OCI-M1 (cell line): ENCODE measurements around the gene MSMB.
"Not testable (repeated sequence)": the region's sequence is repeated elsewhere in the genome, so short reads cannot be mapped to it uniquely, and the experiment has no call there.

Experiments used
- DNase-seq: peaks from one replicate; lab custom pipeline; 2025; lab: John Stamatoyannopoulos, UW

MSMB gene

DNA sequence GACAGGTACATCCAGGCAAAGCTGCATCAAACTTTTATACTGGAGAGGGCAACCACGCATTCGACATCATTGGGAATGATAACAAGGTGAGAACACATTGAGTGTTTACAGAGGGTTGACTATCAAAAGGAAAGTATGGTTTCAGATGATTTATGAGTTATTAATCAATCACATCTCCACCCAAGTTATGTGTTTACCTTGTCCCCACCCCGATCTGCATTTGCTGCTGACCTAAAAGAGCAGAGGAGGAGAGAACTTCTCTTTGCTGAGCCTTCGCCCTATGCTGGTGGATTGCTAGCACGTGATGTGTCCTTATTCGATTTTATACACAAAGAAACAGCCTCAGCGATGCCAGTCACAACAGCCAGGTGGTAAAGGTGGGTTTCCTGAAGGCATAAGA is at the start of gene MSMB:
Gene MSMB (minus strand): TSS at position 9 of the 400 bp plus-strand sequence. CDS start 32 bp downstream, outside the sequence.
- no peak for DNase-seq

DNA sequence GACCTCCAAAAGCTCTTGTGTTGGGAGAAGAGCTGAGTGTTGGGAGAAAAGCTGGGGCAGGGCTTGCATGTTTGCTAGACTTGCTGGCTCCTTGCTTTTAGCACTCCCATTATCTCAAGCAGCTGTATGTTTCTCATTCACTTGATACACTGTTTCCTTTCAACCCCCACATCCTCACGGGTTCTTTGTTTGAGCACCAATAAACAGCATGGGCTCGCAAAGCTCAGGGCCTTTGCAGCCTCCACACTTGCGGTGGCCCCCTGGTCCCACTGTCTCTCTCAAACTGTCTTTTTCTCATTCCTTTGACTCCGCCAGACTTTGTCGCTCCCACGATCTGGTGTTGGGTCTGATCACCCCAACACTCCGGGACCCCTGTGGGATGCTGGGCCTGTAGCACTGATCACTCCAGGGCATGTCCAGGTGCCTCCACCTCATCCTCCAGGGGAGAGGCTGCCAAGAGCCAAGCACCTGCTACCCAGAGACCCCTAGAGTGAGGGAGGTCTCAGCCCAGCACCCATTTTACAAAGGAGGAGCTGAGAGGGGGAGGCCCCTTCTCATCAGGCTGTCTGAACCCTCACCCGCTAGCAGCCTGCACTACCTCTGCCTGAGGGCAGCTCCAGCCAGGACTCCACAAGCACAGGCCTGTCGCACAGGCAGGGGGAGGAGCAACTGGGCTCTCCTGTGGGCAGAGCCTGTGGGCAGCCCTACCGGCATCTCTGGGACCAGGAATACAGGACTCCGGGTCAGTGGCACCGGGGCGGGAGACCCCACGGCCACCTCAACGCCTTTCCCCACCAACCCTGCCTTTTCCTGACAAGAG is 49.1 kb upstream of the MSMB start:
- no peak for DNase-seq

DNA sequence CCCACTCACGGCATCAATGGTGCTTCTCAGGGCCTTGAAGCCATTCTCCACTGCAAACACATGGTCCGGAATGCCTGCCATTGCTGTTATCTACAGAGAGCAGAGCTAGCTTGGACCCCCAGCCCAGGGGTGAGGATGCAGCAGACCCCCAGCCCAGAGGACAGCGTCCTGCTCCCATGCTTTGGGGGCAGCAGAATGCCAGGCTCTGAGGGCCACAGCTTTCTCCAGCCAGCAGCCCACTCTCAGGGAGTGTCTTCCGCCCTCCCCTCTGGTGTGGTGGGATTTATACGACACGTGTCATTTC is 48.1 kb upstream of the MSMB start:
- DNase-seq = no peak

GRCh38 chr10:46093316-46094196 is 47.5 kb upstream of the MSMB start:
- DNase-seq = not testable (repeated sequence)

GRCh38 chr10:46092524-46093081 is 46.5 kb upstream of the MSMB start:
- peak; percentile 12 for DNase-seq

DNA sequence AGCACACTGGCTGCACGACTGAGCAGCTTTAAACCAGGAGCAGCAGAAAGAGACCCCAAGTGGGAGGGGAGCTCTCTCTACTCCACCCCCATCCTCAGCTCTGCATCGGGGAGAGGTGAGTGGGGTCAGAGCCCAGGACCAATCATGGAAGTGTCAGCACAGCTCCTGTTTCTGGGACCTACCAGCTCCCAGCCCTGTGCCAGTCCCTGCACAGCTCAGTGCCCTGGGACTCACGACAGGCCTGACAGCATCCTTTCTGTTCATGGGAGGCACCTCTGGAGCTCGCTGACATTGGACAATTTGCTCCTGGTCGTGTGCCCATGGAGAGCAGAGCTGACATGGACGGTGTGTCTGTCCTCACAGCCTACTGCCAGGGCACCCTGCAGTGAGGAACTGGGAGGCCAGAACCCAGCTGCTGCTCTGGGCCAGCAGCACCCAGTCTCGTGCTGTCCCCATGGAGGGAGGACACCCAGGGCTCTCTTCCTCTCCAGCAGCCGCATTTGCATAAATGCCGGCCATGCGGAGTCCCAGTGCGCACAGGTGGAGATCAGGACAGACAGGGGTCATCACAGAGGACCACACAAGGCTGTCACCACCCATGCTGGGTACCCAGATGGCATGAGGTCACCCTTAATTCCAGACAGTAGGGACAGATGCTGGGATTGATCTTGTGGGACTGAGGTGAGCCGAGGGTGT is 45.9 kb upstream of the MSMB start:
- no peak for DNase-seq

DNA sequence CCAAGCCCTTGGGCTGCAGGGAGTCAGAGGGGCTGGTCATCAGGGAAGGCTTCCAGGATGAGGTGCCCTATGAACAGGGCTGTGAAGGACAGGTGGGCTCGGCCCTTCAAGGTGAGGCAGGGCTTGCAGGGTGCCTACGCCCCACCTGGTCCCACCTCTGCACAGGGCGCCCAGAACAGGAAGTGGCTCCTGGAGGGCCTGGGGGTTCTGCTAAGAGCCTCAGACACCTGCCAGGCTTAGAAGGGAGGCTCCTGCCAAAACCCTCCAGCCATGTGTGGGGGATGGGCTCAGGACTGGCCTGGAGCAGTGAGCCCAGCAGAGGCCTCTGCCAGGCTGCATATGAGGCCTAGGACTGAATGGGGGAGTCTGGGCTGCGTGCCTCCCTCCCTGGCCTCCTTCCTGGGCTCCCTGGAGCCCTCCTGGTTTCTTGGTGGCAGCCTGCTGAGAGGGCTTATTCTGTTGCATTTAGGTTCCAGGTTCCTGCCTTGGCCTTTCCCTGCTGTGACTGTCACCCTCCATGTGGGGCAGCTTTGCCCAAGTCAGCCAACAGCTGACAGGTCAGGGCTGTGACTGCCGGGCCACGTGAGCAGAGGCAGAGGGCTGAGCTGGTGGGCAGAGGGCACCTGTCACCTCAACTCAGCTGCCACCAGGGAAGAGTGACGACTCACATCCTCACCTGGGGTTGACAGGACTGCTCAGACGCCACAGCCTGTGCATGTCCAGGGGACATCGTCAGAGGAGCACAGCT is 45.2 kb upstream of the MSMB start:
- DNase-seq = no peak

GRCh38 chr10:46090258-46090812 is 44.3 kb upstream of the MSMB start:
- DNase-seq = no peak

DNA sequence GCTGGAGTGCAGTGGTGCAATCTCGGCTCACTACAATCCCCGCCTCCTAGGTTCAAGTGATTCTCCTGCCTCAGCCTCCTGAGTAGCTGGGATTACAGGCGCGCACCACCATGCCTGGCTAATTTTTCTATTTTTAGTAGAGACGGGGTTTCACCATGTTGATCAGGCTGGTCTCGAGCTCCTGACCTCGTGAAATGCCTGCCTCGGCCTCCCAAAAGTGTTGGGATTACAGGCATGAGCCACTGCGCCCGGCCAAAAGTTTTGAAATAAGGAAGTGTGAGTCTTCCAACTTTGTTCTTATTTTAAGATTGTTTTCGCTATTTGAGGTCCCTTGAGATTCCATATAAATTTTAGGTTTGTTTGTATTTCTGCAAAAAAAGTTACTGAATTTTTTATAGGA is 41.3 kb upstream of the MSMB start:
- not testable (repeated sequence) for DNase-seq

DNA sequence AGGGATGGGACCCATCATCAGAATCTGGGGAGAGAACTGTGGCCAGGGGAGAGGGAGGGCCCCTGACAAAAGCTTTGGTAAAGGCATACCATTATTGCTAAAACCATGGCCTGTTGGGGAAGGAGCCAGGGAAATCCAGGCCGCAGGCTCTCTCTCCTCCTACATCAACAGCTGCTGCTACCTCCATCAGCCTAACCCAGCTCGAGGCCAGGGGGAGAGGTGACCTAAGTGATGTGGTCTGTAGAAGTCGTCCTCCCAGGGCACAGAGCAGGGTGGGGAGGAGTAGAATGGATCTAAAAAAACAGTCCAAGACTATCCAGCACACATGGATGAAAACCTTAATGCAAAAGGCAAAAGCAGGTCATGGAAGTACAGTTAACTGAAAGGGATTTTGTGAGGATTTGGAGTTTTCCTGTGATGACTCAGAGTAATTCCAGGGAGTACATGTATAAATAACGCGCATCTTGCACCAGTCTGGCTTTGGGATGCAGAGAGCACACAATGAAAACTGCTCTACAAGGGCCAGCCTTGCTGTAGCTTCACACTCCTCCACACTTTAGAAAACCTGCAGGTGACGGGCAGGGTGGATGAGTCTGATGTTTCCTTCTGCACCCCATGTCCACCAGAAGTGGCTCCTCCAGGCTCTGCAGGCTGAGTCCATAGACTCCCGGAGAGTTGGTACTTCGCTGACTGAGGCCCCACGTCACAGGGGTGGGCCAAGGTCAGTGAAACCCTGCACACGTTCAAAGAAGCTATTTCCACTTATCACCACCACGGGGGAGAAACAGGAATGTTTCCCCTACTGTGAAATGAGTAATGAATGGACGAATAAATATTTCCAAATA is 38.5 kb upstream of the MSMB start:
- no peak for DNase-seq

- DNase-seq = peak; percentile 56
These were observed 34.8 kb upstream of the MSMB start for GRCh38 chr10:46080886-46081285.

GRCh38 chr10:46079831-46080585 is 33.9 kb upstream of the MSMB start:
- DNase-seq = peak; percentile 94

DNA sequence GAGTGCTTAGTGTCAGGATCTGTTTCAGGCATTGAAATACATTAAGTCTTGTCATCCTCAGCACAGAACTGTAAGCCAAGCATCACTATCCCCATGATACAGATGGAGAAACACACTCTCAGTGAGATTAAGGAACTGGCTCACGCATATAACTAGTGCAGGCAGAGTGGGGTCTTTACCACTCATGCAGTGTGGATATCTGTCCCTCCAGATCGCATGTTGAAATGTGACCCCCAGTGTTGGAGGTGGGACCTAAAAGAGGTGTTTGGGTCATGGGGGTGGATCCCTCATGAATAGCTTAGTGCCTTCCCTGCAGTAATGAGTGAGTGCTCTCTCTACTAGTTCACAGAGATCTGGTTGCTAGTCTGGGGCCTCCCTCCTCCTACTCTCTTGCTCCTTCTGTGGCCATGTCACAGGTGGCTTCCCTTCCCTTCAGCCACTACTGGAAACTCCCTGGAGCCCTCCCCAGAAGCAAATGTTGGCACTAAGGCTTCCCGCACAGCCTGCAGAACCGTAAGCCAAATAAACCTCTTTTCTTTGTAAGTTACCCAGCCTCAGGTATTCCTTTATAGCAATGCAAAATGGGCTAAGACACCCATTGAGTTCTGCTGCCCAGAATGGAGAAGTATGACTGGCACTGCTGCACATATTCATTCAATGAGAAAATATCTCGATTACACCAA is 31.8 kb upstream of the MSMB start:
- peak; percentile 46 for DNase-seq

DNA sequence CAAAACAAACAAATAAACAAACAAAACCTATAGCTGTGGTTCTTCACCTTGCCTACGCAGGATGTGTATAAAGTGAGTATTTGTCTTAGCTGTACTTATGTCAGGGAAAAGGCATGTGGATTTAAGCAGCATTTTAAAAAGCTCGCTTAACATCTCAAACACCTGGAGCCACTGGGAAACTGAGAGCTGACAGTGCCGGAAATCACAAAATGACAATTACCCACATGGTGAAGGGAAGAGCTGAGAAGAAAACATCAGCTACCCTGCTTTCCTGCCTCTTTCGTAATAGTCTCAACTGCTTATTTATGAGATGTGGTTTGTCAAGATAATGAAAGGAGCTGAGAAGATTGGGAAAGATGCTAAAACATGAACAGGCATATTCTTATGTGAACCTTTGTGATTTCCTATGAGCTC is 31.1 kb upstream of the MSMB start:
- DNase-seq = peak; percentile 73

DNA sequence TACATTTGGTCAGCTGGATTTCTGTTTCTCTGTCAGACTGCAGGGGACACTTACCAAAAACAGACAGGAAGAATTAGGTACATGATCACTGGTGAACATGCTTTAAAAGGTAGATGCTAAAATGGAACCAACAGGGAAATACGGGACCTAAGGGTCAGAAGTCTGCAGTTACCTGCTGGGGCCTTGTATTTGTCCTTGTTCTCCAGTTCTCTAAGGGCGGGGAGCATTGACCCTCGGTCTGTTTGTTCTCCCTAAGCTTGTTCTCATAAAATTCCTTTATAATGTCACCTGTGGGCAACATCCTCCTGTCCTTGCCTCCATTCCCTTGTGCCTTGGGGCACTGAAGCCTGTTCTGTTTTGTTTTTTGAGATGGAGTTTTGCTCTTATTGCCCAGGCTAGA is 29.8 kb upstream of the MSMB start:
- DNase-seq = no peak

DNA sequence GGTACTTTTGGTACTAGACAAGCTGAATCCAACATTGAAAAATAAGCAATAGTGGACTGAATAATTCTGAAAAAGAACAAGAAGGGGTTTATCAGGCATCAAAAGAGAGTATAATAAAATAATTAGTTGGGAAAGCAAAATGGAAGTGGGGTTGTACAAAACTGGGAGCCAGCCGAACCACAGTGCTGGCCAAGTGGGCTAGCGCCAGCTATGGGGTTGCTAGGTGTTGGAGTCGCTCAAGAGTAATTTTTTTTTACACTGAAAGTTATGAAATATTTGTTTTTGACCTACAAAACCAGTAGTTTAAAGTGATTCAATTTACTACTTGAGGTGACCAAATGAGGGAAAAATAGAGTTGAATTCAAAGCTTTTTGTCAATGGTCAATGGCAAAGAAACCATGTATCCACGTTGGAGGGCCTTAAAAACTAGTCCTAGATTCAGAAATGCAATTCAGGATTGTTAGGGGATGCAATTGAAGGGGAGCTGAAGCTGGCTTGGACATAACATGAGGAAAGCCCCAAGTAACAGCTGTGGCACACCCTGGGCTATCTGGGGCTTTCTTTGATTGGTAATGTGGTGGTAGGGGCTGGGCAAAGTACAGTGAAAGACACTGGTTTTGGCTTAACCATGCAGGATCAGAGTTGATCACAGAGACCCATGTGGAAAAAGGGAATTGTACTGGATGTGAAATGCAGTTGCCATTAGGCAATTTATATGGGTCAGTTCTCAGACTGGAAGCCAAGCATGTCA is 28.3 kb upstream of the MSMB start:
- DNase-seq = no peak

DNA sequence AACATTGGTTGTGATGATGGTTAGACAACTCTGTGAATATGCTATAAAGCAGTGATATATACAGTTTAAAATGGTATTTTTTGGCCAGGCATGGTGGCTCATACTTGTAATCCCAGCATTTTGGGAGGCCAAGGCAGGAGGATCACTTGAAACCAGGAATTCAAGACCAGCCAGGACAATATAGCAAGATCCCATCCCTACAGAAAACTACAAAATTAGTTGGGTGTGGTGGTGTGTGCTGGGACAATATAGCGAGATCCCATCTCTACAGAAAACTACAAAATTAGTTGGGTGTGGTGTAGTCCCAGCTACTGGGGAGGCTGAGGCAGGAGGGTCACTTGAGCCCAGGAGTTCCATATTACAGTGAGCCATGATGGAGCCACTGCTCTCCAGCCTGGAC is 27.5 kb upstream of the MSMB start:
- no peak for DNase-seq

DNA sequence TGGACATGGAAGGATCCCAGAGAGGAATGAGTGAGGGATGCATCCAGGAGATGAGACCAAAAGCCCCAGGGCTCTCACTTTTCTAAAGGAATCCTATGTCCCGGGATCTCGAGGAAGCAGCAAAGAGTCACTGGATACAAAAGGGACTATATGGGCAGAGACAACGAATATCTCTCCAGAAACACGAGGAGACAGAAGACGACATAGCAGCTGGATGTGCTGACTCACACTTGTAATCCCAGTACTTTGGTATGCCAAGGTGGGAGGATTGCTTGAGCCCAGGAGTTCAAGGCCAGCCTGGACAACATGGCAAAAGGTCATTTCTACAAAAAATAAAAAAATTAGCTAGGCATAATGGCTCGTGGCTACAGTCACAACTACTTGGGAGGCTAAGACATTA is 24.7 kb upstream of the MSMB start:
- DNase-seq = no peak
